CD4-positive, alpha-beta memory T cell (primary cell): ENCODE results near the gene THOC6. TPM values are rescaled to one million over a fixed set of nuclear protein-coding genes. Genes with fewer than 3 reads are reported as not detected.
"Not testable (repeated sequence)": the region's sequence is repeated elsewhere in the genome, so short reads cannot be mapped to it uniquely, and the experiment has no call there.

Experiments
- CTCF ChIA-PET: fragments of 350-600 bp; sonication (Branson Sonifier 250); formaldehyde crosslinking; loops from one replicate; lab custom pipeline; 2021; ENCODE audit warnings: inconsistent platforms; ENCODE audit not compliant: partially characterized antibody; lab: Charles Lee
- POLR2A ChIA-PET: fragments of 350-600 bp; sonication (Branson Sonifier 250); formaldehyde crosslinking; loops from one replicate; lab custom pipeline; 2021; ENCODE audit not compliant: partially characterized antibody; lab: Charles Lee
- DNase-seq, 5 donors: peaks; one replicate each; pipeline versions ENCODE4 v3.0.0 to v3.0.0-alpha.2; 2020 to 2022; ENCODE audit warnings: mixed read lengths in 1 of 5
- H3K27ac ChIP-seq: one replicate; pipeline ENCODE4 v1.7.0; 2013; ENCODE audit warnings: low read depth, low read length
- H3K27me3 ChIP-seq: 2 replicates; pipeline ENCODE4 v1.7.0; 2013; ENCODE audit warnings: mild to moderate bottlenecking, low read length, moderate library complexity; ENCODE audit not compliant: insufficient read depth
- H3K36me3 ChIP-seq: 2 replicates; pipeline ENCODE4 v1.7.0; 2013; ENCODE audit warnings: mild to moderate bottlenecking, low read length, moderate library complexity; ENCODE audit not compliant: insufficient read depth
- H3K4me1 ChIP-seq: 2 replicates; pipeline ENCODE4 v1.7.0; 2013; ENCODE audit warnings: mild to moderate bottlenecking, low read length, moderate library complexity; ENCODE audit not compliant: insufficient read depth
- H3K4me3 ChIP-seq, 2 donors: one replicate each; pipeline ENCODE4 v1.7.0; 2013; ENCODE audit warnings: low read length in 2 of 2, mild to moderate bottlenecking in 1 of 2
- H3K9me3 ChIP-seq, 2 donors: one replicate each; pipeline ENCODE4 v1.7.0; 2013; ENCODE audit warnings: low read length in 2 of 2, control low read depth in 1 of 2; ENCODE audit not compliant: control insufficient read depth in 1 of 2
- H3K27ac Mint-ChIP-seq, 7 donors: one replicate each; pipeline ENCODE4 v1.8.0; 2020 to 2021; ENCODE audit warnings: mixed read lengths in 7 of 7, mild to moderate bottlenecking in 6 of 7, inconsistent platforms in 3 of 7, moderate library complexity in 3 of 7
- H3K27me3 Mint-ChIP-seq, 2 donors: one replicate each; pipeline ENCODE4 v1.8.0; 2020 to 2021; ENCODE audit warnings: mixed read lengths in 2 of 2
- H3K36me3 Mint-ChIP-seq, 2 donors: one replicate each; pipeline ENCODE4 v1.8.0; 2020 to 2021; ENCODE audit warnings: mixed read lengths in 2 of 2, inconsistent platforms in 1 of 2, mild to moderate bottlenecking in 1 of 2
- H3K4me1 Mint-ChIP-seq, 4 donors: one replicate each; pipeline ENCODE4 v1.8.0; 2020 to 2021; ENCODE audit warnings: mixed read lengths in 4 of 4, mild to moderate bottlenecking in 1 of 4
- H3K4me3 Mint-ChIP-seq, 8 donors: one replicate each; pipeline ENCODE4 v1.8.0; 2020 to 2021; ENCODE audit warnings: mixed read lengths in 8 of 8, mild to moderate bottlenecking in 7 of 8, moderate library complexity in 6 of 8, inconsistent platforms in 3 of 8
- H3K9me3 Mint-ChIP-seq, 8 donors: one replicate each; pipeline ENCODE4 v1.8.0; 2020 to 2021; ENCODE audit warnings: mixed read lengths in 8 of 8, mild to moderate bottlenecking in 5 of 8, inconsistent platforms in 3 of 8, moderate library complexity in 1 of 8
- intact Hi-C: fragments of 100-400 bp; cut with micrococcal nuclease; formaldehyde crosslinking; loops from one replicate; pipeline ENCODE4 v1.15.1; 2023
- polyA plus RNA-seq, 2 donors: library from polyadenylated mRNA; unstranded; fragments of 300-500 nt; fragmentation: Illumina TruSeq; gene quantifications; one replicate each; pipeline ENCODE4 v1.2.3, GENCODE V29; 2021
- total RNA-seq, 2 experiments: library from RNA; stranded (reverse); gene quantifications; one replicate each; pipeline ENCODE4 v1.2.3, GENCODE V29; 2021

The THOC6 gene
- total and polyA plus RNA-seq, 4 experiments from 2014 or later: 18.4 to 48.8 (median 32.0) TPM

- H3K27me3 Mint-ChIP-seq, intact Hi-C loops, H3K27me3 ChIP-seq, H3K9me3 Mint-ChIP-seq, H3K9me3 ChIP-seq, H3K4me3 ChIP-seq: not testable (repeated sequence)
- H3K4me1 ChIP-seq: peaks cover 96% of the 10 kb centered on the region
- peak overlapping the region; percentile 12 for H3K27ac ChIP-seq
- ChIA-PET CTCF (interaction anchor here (0.8 to 8.2 kb wide), 2 partner anchors 13 to 25 kb away, joined by 3 to 78 read pairs; partner anchors contain the start of gene ZSCAN10), POLR2A (interaction anchor here (1.5 to 11.4 kb wide), 4 partner anchors 6 to 20 kb away, joined by 3 to 217 read pairs (median 42); partner anchors contain the start of gene IL32)
- peaks cover 14% of the 10 kb centered on the region for H3K36me3 ChIP-seq
- Mint-ChIP-seq H3K4me1 (peaks cover 65 to 96% (median 79%) of the 10 kb centered on the region in 4 donors), H3K27ac (peak overlapping the region in 6 of 7 donors; percentile 36 to 99 (median 94)), H3K4me3 (peak overlapping the region in 6 of 8 donors; percentile 74 to 87 (median 78)), H3K36me3 (peaks cover 23 to 28% of the 10 kb centered on the region in 2 donors)
- peak; percentile 32 to 68 (median 48) for DNase-seq
These were observed 48.9 kb downstream of the THOC6 start for GRCh38 chr16:3072576-3073263.

- peak overlapping the region in 1 of 2 donors; percentile 26 for H3K4me3 ChIP-seq
- Mint-ChIP-seq H3K27me3 (no peaks in the 10 kb centered on the region), H3K36me3 (peaks cover 16 to 26% of the 10 kb centered on the region in 2 donors), H3K27ac (peak overlapping the region; percentile 91 to 99 (median 97)), H3K4me1 (peaks cover 67 to 96% (median 81%) of the 10 kb centered on the region in 4 donors), H3K4me3 (peak overlapping the region; percentile 74 to 87 (median 82)), H3K9me3 (peaks cover 0 to 1% (median 0%) of the 10 kb centered on the region in 8 donors)
- no peaks in the 10 kb centered on the region for H3K27me3 ChIP-seq
- peak overlapping the region; percentile 77 for H3K27ac ChIP-seq
- ChIA-PET POLR2A (interaction anchor here (4.8 to 11.4 kb wide), 4 partner anchors 7 to 55 kb away, joined by 37 to 217 read pairs (median 68); partner anchors contain the start of gene IL32), CTCF (interaction anchor here (4.8 to 8.2 kb wide), 3 partner anchors 9 to 25 kb away, joined by 33 to 78 read pairs (median 57); partner anchors contain the start of genes IL32 and ZSCAN10)
- intact Hi-C loops: no loop called here
- H3K36me3 ChIP-seq: peaks cover 7% of the 10 kb centered on the region
- peaks cover 96% of the 10 kb centered on the region for H3K4me1 ChIP-seq
- H3K9me3 ChIP-seq: no peaks in the 10 kb centered on the region
- DNase-seq: no peak
These were observed 49.6 kb downstream of the THOC6 start for GRCh38 chr16:3073448-3073847.

DNA sequence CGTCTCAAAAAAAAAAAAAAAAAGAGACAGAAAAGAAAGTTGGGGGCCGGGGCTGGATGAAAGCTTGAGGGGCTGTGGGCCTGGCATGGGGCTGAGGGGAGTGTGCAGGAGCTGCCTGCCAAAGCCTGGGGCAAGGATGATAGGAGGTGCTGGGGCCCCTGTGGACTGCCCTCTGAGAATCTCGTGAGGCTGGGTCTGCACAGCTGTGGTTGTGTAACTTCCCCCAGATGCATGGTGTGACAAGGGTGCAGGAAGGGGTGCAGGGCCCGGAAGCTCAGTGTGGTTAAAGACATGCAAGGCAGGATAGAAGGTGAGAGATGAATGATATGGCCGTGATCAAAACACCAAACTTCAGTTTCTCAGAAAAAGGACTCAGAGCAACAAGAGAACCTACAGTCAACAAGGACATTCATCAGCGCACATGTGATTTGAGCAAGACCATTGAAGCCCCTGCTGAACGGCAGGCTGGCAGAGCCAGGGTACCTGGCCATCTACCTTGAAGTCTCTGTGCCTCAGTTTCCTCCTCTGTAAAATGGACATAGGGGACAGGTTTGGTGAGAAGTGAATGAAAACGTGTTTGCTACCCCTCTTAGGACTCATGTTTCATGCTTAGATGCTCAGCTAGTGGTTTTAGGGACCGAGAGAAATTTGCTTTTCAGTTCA, 51.2 kb downstream of the THOC6 start:
- CTCF ChIA-PET: interaction anchor here (0.7 to 8.2 kb wide), 18 partner anchors 10 to 578 kb away, joined by 3 to 78 read pairs (median 4); partner anchors contain the start of genes IL32, TNFRSF12A, ZNF213 and ZSCAN10

DNA sequence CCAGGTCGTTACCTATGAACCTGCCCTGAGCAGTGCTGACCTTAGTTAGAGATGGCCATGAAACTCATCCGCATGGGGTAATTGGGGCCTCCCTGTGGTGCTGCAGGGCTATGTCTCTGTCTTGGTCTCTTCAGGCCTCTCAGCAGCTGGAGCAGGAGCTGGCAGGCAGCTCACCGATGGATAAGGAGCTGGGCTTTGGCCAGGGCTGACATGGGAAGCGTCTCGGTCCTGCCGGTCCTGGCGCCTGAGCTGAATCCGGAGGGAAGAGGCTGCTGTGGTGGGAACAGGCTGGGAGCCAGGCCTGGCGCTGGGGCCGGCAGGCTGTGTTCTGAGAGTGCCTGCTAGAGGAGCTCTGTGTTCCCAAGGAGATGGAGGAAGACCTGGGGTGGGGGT, 51.7 kb downstream of the THOC6 start:
- peaks cover 0 to 2% (median 0%) of the 10 kb centered on the region in 8 donors for H3K9me3 Mint-ChIP-seq
- H3K36me3 Mint-ChIP-seq: peaks cover 0 to 11% of the 10 kb centered on the region in 2 donors
- Histone ChIP-seq H3K9me3 (no peaks in the 10 kb centered on the region), H3K27me3 (no peaks in the 10 kb centered on the region), H3K36me3 (no peaks in the 10 kb centered on the region), H3K27ac (peak overlapping the region; percentile 77), H3K4me1 (peaks cover 98% of the 10 kb centered on the region), H3K4me3 (peak overlapping the region; percentile 4 to 29)
- peaks cover 66 to 97% (median 84%) of the 10 kb centered on the region in 4 donors for H3K4me1 Mint-ChIP-seq
- ChIA-PET POLR2A (interaction anchor here (0.6 to 11.4 kb wide), 27 partner anchors 9 to 381 kb away, joined by 3 to 217 read pairs (median 7); partner anchors contain the start of genes HCFC1R1, IL32, THOC6 and ZNF174), CTCF (interaction anchor here (1.2 to 8.2 kb wide), 14 partner anchors 10 to 85 kb away, joined by 3 to 78 read pairs (median 12); partner anchors contain the start of genes IL32, TNFRSF12A and ZSCAN10)
- intact Hi-C loops: loop anchor here (1.0 to 2.0 kb wide), 3 partner anchors 10 to 31 kb away; partner anchors contain the start of gene IL32
- H3K27me3 Mint-ChIP-seq: no peaks in the 10 kb centered on the region
- peak in 1 of 5 donors; percentile 26 for DNase-seq
- H3K4me3 Mint-ChIP-seq: peak overlapping the region; percentile 74 to 87 (median 83)
- peak overlapping the region; percentile 91 to 99 (median 97) for H3K27ac Mint-ChIP-seq

More for the DNA sequence above, 51.2 kb downstream of the THOC6 start:
- peaks cover 3 to 16% of the 10 kb centered on the region in 2 donors for H3K36me3 Mint-ChIP-seq
- peak overlapping the region; percentile 74 to 87 (median 83) for H3K4me3 Mint-ChIP-seq
- H3K4me1 Mint-ChIP-seq: peaks cover 69 to 98% (median 85%) of the 10 kb centered on the region in 4 donors
- Histone ChIP-seq H3K4me3 (peak overlapping the region; percentile 4 to 29), H3K36me3 (no peaks in the 10 kb centered on the region), H3K9me3 (no peaks in the 10 kb centered on the region), H3K27me3 (no peaks in the 10 kb centered on the region), H3K4me1 (peaks cover 98% of the 10 kb centered on the region), H3K27ac (peak overlapping the region; percentile 77)
- peaks cover 0 to 2% (median 0%) of the 10 kb centered on the region in 8 donors for H3K9me3 Mint-ChIP-seq
- intact Hi-C loops: loop anchor here (1.0 to 2.0 kb wide), 3 partner anchors 10 to 31 kb away; partner anchors contain the start of gene IL32
- DNase-seq: peak; percentile 90 to 96 (median 91)
- no peaks in the 10 kb centered on the region for H3K27me3 Mint-ChIP-seq
- POLR2A ChIA-PET: interaction anchor here (0.8 to 11.4 kb wide), 31 partner anchors 8 to 1400 kb away, joined by 3 to 217 read pairs (median 6); partner anchors contain the start of genes HCFC1R1, IL32, THOC6 and ZNF174
- peak overlapping the region; percentile 91 to 99 (median 97) for H3K27ac Mint-ChIP-seq

DNA sequence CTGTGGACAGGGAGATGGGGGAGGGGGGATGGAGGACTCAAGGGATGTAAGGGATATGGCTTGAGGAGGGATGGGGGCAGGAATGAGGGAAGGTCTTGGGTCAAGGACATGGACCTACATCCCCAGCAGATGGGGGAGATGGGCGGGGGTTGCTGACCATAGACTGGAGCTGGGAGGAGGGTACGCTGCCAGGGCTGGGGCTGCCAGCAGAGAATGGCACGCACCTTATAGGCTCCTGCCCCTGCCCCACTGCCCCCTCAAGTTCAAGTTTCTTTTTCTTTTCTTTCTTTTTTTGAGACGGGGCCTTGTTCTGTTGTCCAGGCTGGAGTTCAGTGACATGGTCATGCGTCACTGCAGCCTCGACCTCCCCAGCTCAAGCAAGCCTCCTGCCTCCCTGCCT, 52.1 kb downstream of the THOC6 start:
- Histone ChIP-seq H3K4me1 (peaks cover 98% of the 10 kb centered on the region), H3K4me3 (peak overlapping the region in 1 of 2 donors; percentile 52), H3K27ac (peak overlapping the region; percentile 77)
- Mint-ChIP-seq H3K27ac (peak overlapping the region; percentile 91 to 99 (median 97)), H3K4me1 (peaks cover 68 to 97% (median 83%) of the 10 kb centered on the region in 4 donors), H3K36me3 (peaks cover 2 to 13% of the 10 kb centered on the region in 2 donors), H3K4me3 (peak overlapping the region; percentile 80 to 94 (median 83))
- DNase-seq, H3K36me3 ChIP-seq, H3K9me3 ChIP-seq, H3K9me3 Mint-ChIP-seq, H3K27me3 ChIP-seq, H3K27me3 Mint-ChIP-seq: not testable (repeated sequence)
- ChIA-PET CTCF (interaction anchor here (1.0 to 8.2 kb wide), 13 partner anchors 9 to 85 kb away, joined by 3 to 78 read pairs (median 13); partner anchors contain the start of genes IL32 and ZSCAN10), POLR2A (interaction anchor here (0.6 to 11.4 kb wide), 19 partner anchors 9 to 380 kb away, joined by 3 to 217 read pairs (median 12); partner anchors contain the start of genes IL32, ZNF174, ZNF213 and ZSCAN10)
- intact Hi-C loops: loop anchor here (1.0 to 2.0 kb wide), 3 partner anchors 11 to 30 kb away; partner anchors contain the start of gene IL32

GRCh38 chr16:3076577-3076976, 52.7 kb downstream of the THOC6 start:
- Mint-ChIP-seq H3K4me1 (peaks cover 66 to 97% (median 82%) of the 10 kb centered on the region in 4 donors), H3K36me3 (peaks cover 5 to 14% of the 10 kb centered on the region in 2 donors), H3K27ac (peak overlapping the region; percentile 91 to 99 (median 97)), H3K4me3 (peak overlapping the region; percentile 75 to 94 (median 82)), H3K27me3 (no peaks in the 10 kb centered on the region), H3K9me3 (peaks cover 0 to 6% (median 0%) of the 10 kb centered on the region in 8 donors)
- Histone ChIP-seq H3K27ac (peak overlapping the region; percentile 77), H3K9me3 (no peaks in the 10 kb centered on the region), H3K27me3 (no peaks in the 10 kb centered on the region), H3K36me3 (no peaks in the 10 kb centered on the region), H3K4me3 (peak overlapping the region in 1 of 2 donors; percentile 52), H3K4me1 (peaks cover 97% of the 10 kb centered on the region)
- DNase-seq: peak in 1 of 5 donors; percentile 31
- intact Hi-C loops: no loop called here
- ChIA-PET CTCF (interaction anchor here (1.0 to 8.2 kb wide), 15 partner anchors 10 to 53 kb away, joined by 3 to 78 read pairs (median 11); partner anchors contain the start of genes IL32 and ZSCAN10), POLR2A (interaction anchor here (1.0 to 11.4 kb wide), 17 partner anchors 10 to 207 kb away, joined by 3 to 217 read pairs (median 14); partner anchors contain the start of genes IL32, ZNF213, ZNF263 and ZSCAN10)
